IgD-negative memory B cell (primary cell): ENCODE measurements around the gene TPGS1. TPM values are rescaled to one million over a fixed set of nuclear protein-coding genes. Genes with fewer than 3 reads are reported as not detected.

ENCODE experiments used
- H3K27ac Mint-ChIP-seq, 3 donors: one replicate each; pipeline ENCODE4 v1.8.0; 2020 to 2022; ENCODE audit warnings: mild to moderate bottlenecking in 3 of 3, mixed read lengths in 3 of 3, moderate library complexity in 1 of 3
- H3K27me3 Mint-ChIP-seq: one replicate; pipeline ENCODE4 v1.8.0; 2021; ENCODE audit warnings: mixed read lengths
- H3K36me3 Mint-ChIP-seq: one replicate; pipeline ENCODE4 v1.8.0; 2020; ENCODE audit warnings: mild to moderate bottlenecking, mixed read lengths
- H3K4me1 Mint-ChIP-seq, 3 donors: one replicate each; pipeline ENCODE4 v1.8.0; 2020 to 2022; ENCODE audit warnings: mixed read lengths in 3 of 3, mild to moderate bottlenecking in 1 of 3
- H3K4me3 Mint-ChIP-seq, 4 donors: one replicate each; pipeline ENCODE4 v1.8.0; 2020 to 2022; ENCODE audit warnings: mild to moderate bottlenecking in 4 of 4, mixed read lengths in 4 of 4, moderate library complexity in 3 of 4
- H3K9me3 Mint-ChIP-seq, 3 donors: one replicate each; pipeline ENCODE4 v1.8.0; 2020 to 2021; ENCODE audit warnings: mixed read lengths in 3 of 3, mild to moderate bottlenecking in 1 of 3
- polyA plus RNA-seq: library from polyadenylated mRNA; unstranded; fragments of 300-500 nt; fragmentation: Illumina TruSeq; gene quantifications from one replicate; pipeline ENCODE4 v1.2.3, GENCODE V29; 2021

TPGS1 gene
- polyA plus RNA-seq, 1 donor from 2014 or later: 13.8 TPM

GRCh38 chr19:497491-497868, 9.8 kb upstream of the TPGS1 start:
- peaks cover 16% of the 10 kb centered on the region for H3K27me3 Mint-ChIP-seq
- no peaks in the 10 kb centered on the region for H3K36me3 Mint-ChIP-seq
- H3K27ac Mint-ChIP-seq: no peak overlapping the region
- peaks cover 0 to 1% (median 0%) of the 10 kb centered on the region in 3 donors for H3K9me3 Mint-ChIP-seq
- no peak overlapping the region for H3K4me3 Mint-ChIP-seq
- peaks cover under 1 to 3% (median 3%) of the 10 kb centered on the region in 3 donors for H3K4me1 Mint-ChIP-seq

GRCh38 chr19:497869-498510, 9.3 kb upstream of the TPGS1 start:
- no peak overlapping the region for H3K27ac Mint-ChIP-seq
- peaks cover 16% of the 10 kb centered on the region for H3K27me3 Mint-ChIP-seq
- H3K4me1 Mint-ChIP-seq: peaks cover 3 to 6% (median 5%) of the 10 kb centered on the region in 3 donors

GRCh38 chr19:498511-498891, 8.8 kb upstream of the TPGS1 start:
- Mint-ChIP-seq H3K4me3 (peak overlapping the region in 1 of 4 donors; percentile 33), H3K9me3 (peaks cover 0 to 3% (median 0%) of the 10 kb centered on the region in 3 donors), H3K36me3 (no peaks in the 10 kb centered on the region), H3K27ac (no peak overlapping the region), H3K27me3 (peaks cover 16% of the 10 kb centered on the region), H3K4me1 (peaks cover 3 to 5% (median 5%) of the 10 kb centered on the region in 3 donors)

More at GRCh38 chr19:497869-498510, 9.3 kb upstream of the TPGS1 start:
- peaks cover 0 to 3% (median 0%) of the 10 kb centered on the region in 3 donors for H3K9me3 Mint-ChIP-seq
- H3K36me3 Mint-ChIP-seq: no peaks in the 10 kb centered on the region
- H3K4me3 Mint-ChIP-seq: peak overlapping the region in 1 of 4 donors; percentile 33

- Mint-ChIP-seq H3K4me1 (peaks cover 0 to 5% (median 5%) of the 10 kb centered on the region in 3 donors), H3K27me3 (peaks cover 16% of the 10 kb centered on the region), H3K4me3 (peak overlapping the region in 2 of 4 donors; percentile 42 to 48), H3K9me3 (peaks cover 0 to 3% (median 0%) of the 10 kb centered on the region in 3 donors), H3K27ac (peak overlapping the region in 1 of 3 donors; percentile 56), H3K36me3 (no peaks in the 10 kb centered on the region)
Observed at GRCh38 chr19:498977-499623, 8.2 kb upstream of the TPGS1 start.

- H3K4me1 Mint-ChIP-seq: peaks cover 0 to 12% (median 9%) of the 10 kb centered on the region in 3 donors
- no peak overlapping the region for H3K4me3 Mint-ChIP-seq
- peaks cover 13% of the 10 kb centered on the region for H3K27me3 Mint-ChIP-seq
- H3K36me3 Mint-ChIP-seq: no peaks in the 10 kb centered on the region
- H3K9me3 Mint-ChIP-seq: peaks cover 0 to 3% (median 0%) of the 10 kb centered on the region in 3 donors
- no peak overlapping the region for H3K27ac Mint-ChIP-seq
Observed at GRCh38 chr19:501646-502045, 5.7 kb upstream of the TPGS1 start.

- Mint-ChIP-seq H3K4me3 (no peak overlapping the region), H3K27ac (peak overlapping the region in 1 of 3 donors; percentile 91), H3K4me1 (peaks cover 4 to 17% (median 15%) of the 10 kb centered on the region in 3 donors), H3K9me3 (peaks cover 0 to 3% (median 0%) of the 10 kb centered on the region in 3 donors), H3K36me3 (no peaks in the 10 kb centered on the region), H3K27me3 (peaks cover 1% of the 10 kb centered on the region)
Observed at GRCh38 chr19:504616-505015, 2.7 kb upstream of the TPGS1 start.

- Mint-ChIP-seq H3K9me3 (peaks cover 0 to 3% (median 0%) of the 10 kb centered on the region in 3 donors), H3K4me1 (peaks cover 15 to 29% (median 27%) of the 10 kb centered on the region in 3 donors), H3K4me3 (peak overlapping the region; percentile 92 to 100 (median 97)), H3K27me3 (no peaks in the 10 kb centered on the region), H3K36me3 (peaks cover 2% of the 10 kb centered on the region), H3K27ac (peak overlapping the region; percentile 91 to 99 (median 97))
Observed at GRCh38 chr19:506404-507285, 652 bp upstream of the TPGS1 start.

GRCh38 chr19:508204-509150, 1.2 kb downstream of the TPGS1 start:
- Mint-ChIP-seq H3K4me1 (peaks cover 17 to 25% (median 21%) of the 10 kb centered on the region in 3 donors), H3K36me3 (peaks cover 2% of the 10 kb centered on the region), H3K4me3 (peak overlapping the region; percentile 92 to 100 (median 97)), H3K9me3 (no peaks in the 10 kb centered on the region), H3K27me3 (no peaks in the 10 kb centered on the region), H3K27ac (peak overlapping the region in 2 of 3 donors; percentile 91)

GRCh38 chr19:510606-511100, 3.4 kb downstream of the TPGS1 start:
- Mint-ChIP-seq H3K27ac (peak overlapping the region in 2 of 3 donors; percentile 94 to 97), H3K4me1 (peaks cover 17 to 23% (median 18%) of the 10 kb centered on the region in 3 donors), H3K9me3 (no peaks in the 10 kb centered on the region), H3K27me3 (no peaks in the 10 kb centered on the region), H3K36me3 (peaks cover 2% of the 10 kb centered on the region), H3K4me3 (peak overlapping the region; percentile 77 to 87 (median 84))

GRCh38 chr19:511101-511851, 4.0 kb downstream of the TPGS1 start:
- no peaks in the 10 kb centered on the region for H3K9me3 Mint-ChIP-seq
- H3K36me3 Mint-ChIP-seq: peaks cover 2% of the 10 kb centered on the region
- peak overlapping the region; percentile 69 to 97 (median 94) for H3K27ac Mint-ChIP-seq
- H3K4me1 Mint-ChIP-seq: peaks cover 17 to 23% (median 18%) of the 10 kb centered on the region in 3 donors
- H3K4me3 Mint-ChIP-seq: peak overlapping the region; percentile 77 to 87 (median 84)
- H3K27me3 Mint-ChIP-seq: no peaks in the 10 kb centered on the region

- Mint-ChIP-seq H3K36me3 (peaks cover 2% of the 10 kb centered on the region), H3K9me3 (no peaks in the 10 kb centered on the region), H3K4me3 (peak overlapping the region in 1 of 4 donors; percentile 87), H3K27me3 (no peaks in the 10 kb centered on the region), H3K27ac (peak overlapping the region in 1 of 3 donors; percentile 12), H3K4me1 (peaks cover 17 to 18% (median 18%) of the 10 kb centered on the region in 3 donors)
Observed at GRCh38 chr19:512547-513365, 5.5 kb downstream of the TPGS1 start.

- Mint-ChIP-seq H3K9me3 (no peaks in the 10 kb centered on the region), H3K27me3 (no peaks in the 10 kb centered on the region), H3K4me3 (peak overlapping the region in 1 of 4 donors; percentile 33), H3K4me1 (peaks cover 14 to 18% (median 14%) of the 10 kb centered on the region in 3 donors), H3K27ac (peak overlapping the region in 1 of 3 donors; percentile 12), H3K36me3 (peaks cover 2% of the 10 kb centered on the region)
Observed at GRCh38 chr19:513368-514165, 6.3 kb downstream of the TPGS1 start.
